Gastrocnemius medialis (tissue), 4 donors: ENCODE results near the gene BOD1L1. TPM values are rescaled to one million over a fixed set of nuclear protein-coding genes. Genes with fewer than 3 reads are reported as not detected.

Source experiments
- ATAC-seq, 2 donors: fragments of 150-250 bp; one replicate each; pipeline ENCODE4 v1.9.1; 2016
- DNase-seq, 2 donors: peaks; one replicate each; pipeline ENCODE4 v3.0.0-alpha.2; 2019
- H3K27ac ChIP-seq, 4 donors: fragments of 200-600 bp; sonication (generic); 1 replicate in 1 of 4; 2 replicates in 3 of 4; pipeline ENCODE4 v1.5.1; 2016 to 2018; ENCODE audit warnings: mild to moderate bottlenecking in 2 of 4, moderate library complexity in 1 of 4
- H3K27me3 ChIP-seq, 3 donors: fragments of 200-600 bp; sonication (generic) in 2 of 3; 1 replicate in 1 of 3; 2 replicates in 2 of 3; pipeline versions ENCODE4 v1.5.1 to v1.6.0; 2016 to 2019; ENCODE audit warnings: mild to moderate bottlenecking in 1 of 3, moderate library complexity in 1 of 3
- H3K36me3 ChIP-seq, 2 donors: fragments of 200-600 bp; sonication (generic) in 1 of 2; one replicate each; pipeline ENCODE4 v1.5.1; 2017 to 2018
- H3K4me1 ChIP-seq, 2 donors: fragments of 200-600 bp; sonication (generic) in 1 of 2; one replicate each; pipeline ENCODE4 v1.5.1; 2016 to 2017; ENCODE audit warnings: mild to moderate bottlenecking in 2 of 2
- H3K4me3 ChIP-seq, 4 donors: fragments of 200-600 bp; sonication (generic) in 3 of 4; 1 replicate in 1 of 4; 2 replicates in 3 of 4; pipeline ENCODE4 v1.5.1; 2016 to 2019; ENCODE audit warnings: mild to moderate bottlenecking in 2 of 4
- H3K9me3 ChIP-seq, 3 donors: fragments of 200-600 bp; sonication (generic) in 2 of 3; 1 replicate in 1 of 3; 2 replicates in 2 of 3; pipeline ENCODE4 v1.5.1; 2016 to 2019
- POLR2A ChIP-seq, 2 donors: fragments of 450-650 bp; IDR thresholded peaks; one replicate each; pipeline ENCODE4 v1.6.1; 2017; ENCODE audit warnings: antibody characterized with exemption in 2 of 2, mild to moderate bottlenecking in 2 of 2, moderate library complexity in 2 of 2
- in situ Hi-C, 4 donors: fragments of 200-750 bp; cut with MboI; loops; one replicate each; pipeline versions ENCODE4 v1.15.0 to v1.8.0; 2017; ENCODE audit warnings: low sequenced_read_pairs in 4 of 4
- intact Hi-C: fragments of 100-400 bp; cut with DNase I; formaldehyde crosslinking; loops from one replicate; pipeline ENCODE4 v1.15.1; 2023; ENCODE audit warnings: low total_unique reads
- total RNA-seq, 4 donors: library from RNA; depleted of rRNA; stranded (reverse); fragments of >200 nt; gene quantifications; one replicate each; pipeline versions ENCODE4 v1.1.0 to v1.2.3, GENCODE V29; 2016
- TF ChIP-seq, protein P1 (sequence below), 5 experiments: fragments of 450-650 bp in 3 of 5; fragments of 200-600 bp in 2 of 5; sonication (generic) in 2 of 5; IDR thresholded peaks in 4 of 5; conservative IDR thresholded peaks in 1 of 5; 1 replicate in 4 of 5; 2 replicates in 1 of 5; pipeline ENCODE4 v1.5.1; 2016 to 2019; ENCODE audit warnings: antibody characterized with exemption in 5 of 5, mild to moderate bottlenecking in 3 of 5, moderate library complexity in 3 of 5

Gene BOD1L1
- total RNA-seq, 4 donors from 2014 or later = 11.9 to 14.7 (median 13.0) TPM

DNA sequence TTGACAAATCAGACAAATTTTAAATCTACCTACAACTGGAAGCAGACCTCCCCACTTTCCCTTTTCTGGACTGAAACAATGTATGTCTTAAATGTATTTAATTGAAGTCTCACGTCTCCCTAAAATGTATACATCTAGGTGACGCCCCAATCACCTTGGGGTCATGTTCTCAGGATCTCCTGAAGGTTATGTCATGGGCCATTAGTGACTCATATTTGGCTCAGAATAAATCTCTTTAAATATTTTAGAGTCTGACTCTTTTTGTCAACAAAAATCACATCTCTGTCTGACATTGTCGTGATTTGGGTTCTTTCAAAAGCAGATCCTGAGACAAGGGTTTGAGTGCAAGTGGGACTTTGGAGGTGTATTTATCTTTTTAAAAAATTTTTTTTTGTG lies 26.2 kb upstream of the BOD1L1 start:
- DNase-seq = no peak
- in situ Hi-C loops (no loop called here), intact Hi-C loops (loop anchor here (2.0 to 10.0 kb wide), 2 partner anchors 23 to 1511 kb away; no protein-coding TSS in a partner anchor)
- no peaks in the 10 kb centered on the region for H3K36me3 ChIP-seq
- no peaks in the 10 kb centered on the region for H3K9me3 ChIP-seq
- TF ChIP-seq, protein P1, sequence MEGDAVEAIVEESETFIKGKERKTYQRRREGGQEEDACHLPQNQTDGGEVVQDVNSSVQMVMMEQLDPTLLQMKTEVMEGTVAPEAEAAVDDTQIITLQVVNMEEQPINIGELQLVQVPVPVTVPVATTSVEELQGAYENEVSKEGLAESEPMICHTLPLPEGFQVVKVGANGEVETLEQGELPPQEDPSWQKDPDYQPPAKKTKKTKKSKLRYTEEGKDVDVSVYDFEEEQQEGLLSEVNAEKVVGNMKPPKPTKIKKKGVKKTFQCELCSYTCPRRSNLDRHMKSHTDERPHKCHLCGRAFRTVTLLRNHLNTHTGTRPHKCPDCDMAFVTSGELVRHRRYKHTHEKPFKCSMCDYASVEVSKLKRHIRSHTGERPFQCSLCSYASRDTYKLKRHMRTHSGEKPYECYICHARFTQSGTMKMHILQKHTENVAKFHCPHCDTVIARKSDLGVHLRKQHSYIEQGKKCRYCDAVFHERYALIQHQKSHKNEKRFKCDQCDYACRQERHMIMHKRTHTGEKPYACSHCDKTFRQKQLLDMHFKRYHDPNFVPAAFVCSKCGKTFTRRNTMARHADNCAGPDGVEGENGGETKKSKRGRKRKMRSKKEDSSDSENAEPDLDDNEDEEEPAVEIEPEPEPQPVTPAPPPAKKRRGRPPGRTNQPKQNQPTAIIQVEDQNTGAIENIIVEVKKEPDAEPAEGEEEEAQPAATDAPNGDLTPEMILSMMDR (IDR thresholded peaks at IDR 0.05 in 4 of 5, conservative IDR thresholded peaks at IDR 0.05 in 1 of 5) = no peak
- TF ChIP-seq POLR2A (IDR thresholded peaks at IDR 0.05) = no peak
- H3K27ac ChIP-seq = no peak overlapping the region
- peak overlapping the region in 3 of 4 donors; percentile 45 to 63 (median 52) for H3K4me3 ChIP-seq
- H3K27me3 ChIP-seq = peaks cover 0 to 7% (median 0%) of the 10 kb centered on the region in 3 donors
- peaks cover 0 to 7% of the 10 kb centered on the region in 2 donors for H3K4me1 ChIP-seq
- ATAC-seq = no peak

DNA sequence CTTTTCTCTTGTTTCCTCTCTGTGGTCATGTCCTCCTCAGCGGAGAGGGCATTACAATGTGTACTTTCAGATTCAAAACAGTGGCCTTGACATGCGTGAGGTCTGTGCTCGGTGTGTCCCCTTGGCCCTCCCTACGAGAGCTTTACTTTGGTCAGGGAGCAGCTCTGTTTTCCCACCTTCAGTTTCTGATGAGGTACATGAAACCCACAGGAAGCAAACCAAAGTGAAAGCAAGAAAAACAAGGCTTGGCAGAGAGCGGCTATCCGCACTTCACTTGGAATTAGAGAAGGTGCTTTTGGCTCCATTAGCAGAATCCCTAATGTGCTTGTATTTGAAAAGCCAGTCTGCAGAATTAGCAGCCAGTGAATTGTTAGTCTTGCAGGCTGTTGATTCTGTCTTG lies 19.5 kb upstream of the BOD1L1 start:
- no peaks in the 10 kb centered on the region for H3K4me1 ChIP-seq
- H3K27me3 ChIP-seq = no peaks in the 10 kb centered on the region
- no peak for ATAC-seq
- intact Hi-C loops (no loop called here), in situ Hi-C loops (loop anchor here in 2 of 4 donors (25.0 kb wide), 1 partner anchor 1365 kb away; the partner anchor contains the start of gene CPEB2 (in 2 of the 2))
- H3K27ac ChIP-seq = no peak overlapping the region
- H3K4me3 ChIP-seq = no peak overlapping the region
- no peak for DNase-seq
- TF ChIP-seq, protein P1 (IDR thresholded peaks at IDR 0.05 in 4 of 5, conservative IDR thresholded peaks at IDR 0.05 in 1 of 5) = no peak
- no peak for TF ChIP-seq POLR2A (IDR thresholded peaks at IDR 0.05)
- H3K9me3 ChIP-seq = no peaks in the 10 kb centered on the region
- H3K36me3 ChIP-seq = no peaks in the 10 kb centered on the region

DNA sequence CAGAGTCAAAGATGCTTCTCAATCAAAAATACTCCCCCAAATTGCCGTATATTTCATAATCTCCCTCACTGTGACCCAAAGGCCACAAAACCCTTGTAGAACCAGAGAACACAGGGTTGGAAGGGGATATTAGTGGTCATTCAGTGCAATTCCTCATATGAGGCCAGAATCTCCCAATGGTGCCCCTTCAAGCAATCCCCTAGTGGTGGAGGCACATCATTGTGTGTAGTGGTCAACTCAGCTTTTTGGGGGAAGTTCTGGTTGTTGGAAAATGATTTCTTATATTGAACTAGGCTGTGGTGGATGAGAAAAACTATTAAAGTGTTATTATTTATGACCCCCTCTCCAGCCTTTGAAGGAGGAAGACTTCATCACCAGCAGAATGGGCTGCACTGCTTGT lies 17.6 kb upstream of the BOD1L1 start:
- no peak overlapping the region for H3K4me3 ChIP-seq
- no peaks in the 10 kb centered on the region for H3K36me3 ChIP-seq
- ATAC-seq = no peak
- no peak for DNase-seq
- no peak overlapping the region for H3K27ac ChIP-seq
- TF ChIP-seq POLR2A (IDR thresholded peaks at IDR 0.05) = no peak
- TF ChIP-seq, protein P1 (IDR thresholded peaks at IDR 0.05 in 4 of 5, conservative IDR thresholded peaks at IDR 0.05 in 1 of 5) = no peak
- H3K4me1 ChIP-seq = no peaks in the 10 kb centered on the region
- intact Hi-C loops = no loop called here
- H3K9me3 ChIP-seq = no peaks in the 10 kb centered on the region
- peaks cover 0 to 6% (median 4%) of the 10 kb centered on the region in 3 donors for H3K27me3 ChIP-seq
- in situ Hi-C loops = loop anchor here in 2 of 4 donors (25.0 kb wide), 1 partner anchor 1367 kb away; the partner anchor contains the start of gene CPEB2 (in 2 of the 2)

DNA sequence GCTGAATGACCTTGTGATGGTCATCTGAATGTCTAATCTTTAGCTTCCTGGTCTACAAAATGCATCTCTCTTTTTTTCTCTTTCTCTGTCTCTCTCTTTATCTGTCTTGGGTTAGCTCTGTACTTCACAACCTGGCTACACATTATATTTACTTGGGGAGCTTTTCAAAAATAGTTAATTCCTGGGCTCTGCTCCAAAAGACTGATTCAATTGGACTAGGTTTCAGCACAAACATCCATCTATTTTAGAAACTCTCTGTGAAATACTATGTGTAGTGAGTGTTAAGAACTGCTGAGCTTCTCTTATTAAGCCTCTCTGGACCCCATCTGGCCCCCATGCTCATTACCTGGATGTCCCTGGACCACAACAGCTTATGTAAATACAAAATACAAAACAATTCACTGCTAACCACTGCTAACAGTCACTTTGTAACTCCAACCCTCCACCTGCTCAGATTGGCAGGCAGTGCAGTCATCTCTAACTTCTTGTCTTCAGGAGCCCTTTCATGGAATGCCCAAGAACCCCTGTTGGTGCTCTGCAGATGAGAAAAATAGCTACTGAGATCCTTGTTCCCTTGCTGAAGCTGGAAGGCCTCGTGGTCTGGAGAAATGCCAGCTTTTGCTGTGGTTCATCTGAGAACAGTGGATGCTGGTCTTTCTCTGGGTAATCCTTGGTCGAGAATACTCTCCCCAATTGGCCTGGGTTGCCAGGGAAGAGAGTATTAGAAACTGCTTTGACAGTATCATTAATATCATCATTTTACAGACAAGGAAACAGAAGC lies 14.8 kb upstream of the BOD1L1 start:
- no peaks in the 10 kb centered on the region for H3K9me3 ChIP-seq
- H3K4me1 ChIP-seq = no peaks in the 10 kb centered on the region
- ATAC-seq = no peak
- DNase-seq = no peak
- intact Hi-C loops (no loop called here), in situ Hi-C loops (loop anchor here in 2 of 4 donors (25.0 kb wide), 1 partner anchor 1370 kb away; the partner anchor contains the start of gene CPEB2 (in 2 of the 2))
- H3K4me3 ChIP-seq = no peak overlapping the region
- H3K27me3 ChIP-seq = peaks cover 0 to 8% (median 6%) of the 10 kb centered on the region in 3 donors
- no peaks in the 10 kb centered on the region for H3K36me3 ChIP-seq
- TF ChIP-seq, protein P1 (IDR thresholded peaks at IDR 0.05 in 4 of 5, conservative IDR thresholded peaks at IDR 0.05 in 1 of 5) = no peak
- no peak for TF ChIP-seq POLR2A (IDR thresholded peaks at IDR 0.05)
- H3K27ac ChIP-seq = no peak overlapping the region
